Astrocyte of the cerebellum (primary cell): ENCODE measurements around the gene SESN3.
A peak's percentile ranks its signal among the peaks of the same experiment; 100 is the strongest.

Experiments used
- DNase-seq: peaks from one replicate; pipeline ENCODE4 v3.0.0-alpha.2; 2011; ENCODE audit warnings: low read depth
- H3K4me3 ChIP-seq: 2 replicates; pipeline ENCODE4 v1.5.1; 2011; ENCODE audit warnings: mild to moderate bottlenecking, low read depth, low read length, moderate library complexity
- in situ Hi-C: cut with HindIII; loops from 2 replicates; pipeline ENCODE4 v1.10.0; 2017; ENCODE audit warnings: low sequenced_read_pairs
- TF ChIP-seq, protein P1 (sequence below): IDR thresholded peaks from 2 replicates; pipeline ENCODE4 v1.5.1; 2012; ENCODE audit warnings: low read length, low read depth, moderate library complexity, mild to moderate bottlenecking; ENCODE audit errors: missing control alignments

Gene SESN3

GRCh38 chr11:95242845-95243605 is 12.0 kb upstream of the SESN3 start:
- H3K4me3 ChIP-seq: no peak overlapping the region
- TF ChIP-seq, protein P1, sequence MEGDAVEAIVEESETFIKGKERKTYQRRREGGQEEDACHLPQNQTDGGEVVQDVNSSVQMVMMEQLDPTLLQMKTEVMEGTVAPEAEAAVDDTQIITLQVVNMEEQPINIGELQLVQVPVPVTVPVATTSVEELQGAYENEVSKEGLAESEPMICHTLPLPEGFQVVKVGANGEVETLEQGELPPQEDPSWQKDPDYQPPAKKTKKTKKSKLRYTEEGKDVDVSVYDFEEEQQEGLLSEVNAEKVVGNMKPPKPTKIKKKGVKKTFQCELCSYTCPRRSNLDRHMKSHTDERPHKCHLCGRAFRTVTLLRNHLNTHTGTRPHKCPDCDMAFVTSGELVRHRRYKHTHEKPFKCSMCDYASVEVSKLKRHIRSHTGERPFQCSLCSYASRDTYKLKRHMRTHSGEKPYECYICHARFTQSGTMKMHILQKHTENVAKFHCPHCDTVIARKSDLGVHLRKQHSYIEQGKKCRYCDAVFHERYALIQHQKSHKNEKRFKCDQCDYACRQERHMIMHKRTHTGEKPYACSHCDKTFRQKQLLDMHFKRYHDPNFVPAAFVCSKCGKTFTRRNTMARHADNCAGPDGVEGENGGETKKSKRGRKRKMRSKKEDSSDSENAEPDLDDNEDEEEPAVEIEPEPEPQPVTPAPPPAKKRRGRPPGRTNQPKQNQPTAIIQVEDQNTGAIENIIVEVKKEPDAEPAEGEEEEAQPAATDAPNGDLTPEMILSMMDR: no peak
- no peak for DNase-seq
- in situ Hi-C loops: no loop called here

DNA sequence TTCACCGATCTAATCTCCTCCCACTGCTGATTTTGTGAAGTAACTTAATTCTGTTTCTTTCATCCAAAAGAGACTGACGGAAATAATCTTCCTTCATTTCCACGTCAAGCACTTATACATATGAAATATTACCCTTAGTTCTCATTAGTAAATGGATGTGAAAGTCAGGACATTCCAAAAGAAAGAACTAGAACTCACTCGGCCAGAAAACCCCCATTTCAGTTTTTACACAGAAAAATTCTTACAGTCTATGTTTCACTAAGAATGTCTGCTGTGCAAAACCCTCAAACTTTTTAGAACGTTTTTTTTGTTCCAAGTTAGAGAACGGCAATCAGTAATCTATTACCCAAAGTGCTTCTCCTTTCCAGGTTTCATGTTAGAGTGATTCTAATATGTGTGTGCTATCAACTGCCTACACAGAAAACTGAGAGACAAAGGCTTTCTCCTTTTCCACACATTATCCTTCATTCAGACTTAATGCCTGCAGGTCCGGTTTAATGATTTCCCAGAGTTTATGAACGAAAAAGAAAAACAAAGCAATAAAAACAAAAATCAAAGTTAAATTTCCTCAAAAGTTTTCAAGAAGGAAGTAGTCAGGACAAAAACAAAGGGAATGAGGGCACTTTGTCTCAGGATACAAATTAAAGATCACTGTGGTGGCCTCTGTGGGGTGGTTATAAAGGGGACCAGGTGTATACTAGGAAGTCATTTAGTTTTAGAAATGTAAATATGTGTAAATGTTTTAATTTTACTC is 11.3 kb upstream of the SESN3 start:
- no peak overlapping the region for H3K4me3 ChIP-seq
- DNase-seq: no peak
- in situ Hi-C loops: no loop called here
- TF ChIP-seq, protein P1: no peak

DNA sequence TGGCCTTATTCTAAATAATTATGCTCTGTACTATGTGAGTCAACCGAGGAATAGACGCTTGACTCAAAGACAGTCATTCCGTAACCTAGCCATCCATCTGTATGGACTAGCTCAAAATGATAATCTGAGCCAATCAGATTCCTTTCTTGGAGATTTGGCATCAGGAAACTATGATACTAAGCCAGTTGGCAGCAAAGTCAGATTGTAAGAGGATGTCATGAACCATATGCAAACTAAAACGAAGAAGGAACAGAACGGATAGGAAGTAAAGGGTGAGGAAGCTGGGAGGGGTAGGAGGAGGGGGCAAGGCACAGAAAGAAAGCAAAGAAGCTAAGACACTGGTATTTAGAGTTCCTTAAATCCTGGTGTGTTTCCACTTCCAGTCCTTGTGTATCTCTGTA is 10.7 kb upstream of the SESN3 start:
- in situ Hi-C loops: no loop called here
- no peak overlapping the region for H3K4me3 ChIP-seq
- DNase-seq: no peak
- TF ChIP-seq, protein P1: no peak

- TF ChIP-seq, protein P1: no peak
- in situ Hi-C loops: no loop called here
- no peak for DNase-seq
- no peak overlapping the region for H3K4me3 ChIP-seq
Measured at GRCh38 chr11:95239871-95240649, 9.1 kb upstream of the SESN3 start.

DNA sequence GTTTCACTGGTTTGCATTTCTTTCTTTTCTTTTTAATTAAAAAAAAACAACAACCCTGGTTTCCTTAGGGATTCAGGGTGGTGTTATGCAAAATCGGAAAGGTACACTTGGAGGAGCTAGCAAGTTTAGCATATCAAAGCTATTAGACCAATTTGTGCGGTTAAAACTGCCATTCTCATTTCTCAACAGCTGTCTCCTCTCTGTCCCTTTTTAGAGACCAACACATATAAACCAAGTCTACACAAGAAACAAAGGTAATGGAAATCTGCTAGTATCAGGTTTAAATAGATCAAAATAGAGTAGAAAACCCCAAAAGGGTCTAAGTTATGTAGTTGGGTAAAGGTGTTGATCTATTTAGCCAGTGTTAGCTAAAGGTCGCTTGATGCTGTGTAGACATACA is 1.7 kb upstream of the SESN3 start:
- TF ChIP-seq, protein P1: no peak
- DNase-seq: no peak
- H3K4me3 ChIP-seq: peak overlapping the region; percentile 35
- in situ Hi-C loops: no loop called here

GRCh38 chr11:95231881-95232605 is 1.0 kb upstream of the SESN3 start:
- in situ Hi-C loops: no loop called here
- no peak for DNase-seq
- peak overlapping the region; percentile 35 for H3K4me3 ChIP-seq
- TF ChIP-seq, protein P1: peak; percentile 1
